Metanephros (tissue), 1 donor: ENCODE data around the gene SETD9. TPM values are rescaled to one million over a fixed set of nuclear protein-coding genes. Genes with fewer than 3 reads are reported as not detected.

Experiments
- total RNA-seq: library from RNA; depleted of rRNA; stranded (reverse); fragments of >200 nt; gene quantifications from one replicate; pipeline ENCODE4 v1.2.3, GENCODE V29; 2014

The SETD9 gene
- 9.1 TPM for total RNA-seq

GRCh38 chr5:56909294-56910209 is at the start of gene SETD9:
Gene SETD9, plus strand, starts transcription at chr5:56909596. Its CDS starts 50 bp downstream, at chr5:56909646.

GRCh38 chr5:56951946-56952691 is 42.7 kb downstream of the SETD9 start, which contains the start of gene MIER3:
Gene MIER3, minus strand, starts transcription at chr5:56952123. Its CDS starts 21 bp downstream, at chr5:56952102.

Other genes with a start within 250 kb of the SETD9 start
- gene MAP3K1, start 94.0 kb upstream of the SETD9 start, total RNA-seq, result 89.4 TPM
- gene MIER3, start 42.5 kb downstream of the SETD9 start, total RNA-seq, result 18.8 TPM